ENCODE data around the gene RBL2. TPM values are rescaled to one million over a fixed set of nuclear protein-coding genes. Genes with fewer than 3 reads are reported as not detected.

The RBL2 gene
- total and polyA plus RNA-seq, 2 of the 13 experiments (the other 11 are each of a cell fraction or from before 2014, with no cell fraction given), result 41.2 to 60.9 TPM

GRCh38 chr16:53413864-53414263, 20.4 kb upstream of the RBL2 start (continued):
- TF ChIP-seq, protein P1, sequence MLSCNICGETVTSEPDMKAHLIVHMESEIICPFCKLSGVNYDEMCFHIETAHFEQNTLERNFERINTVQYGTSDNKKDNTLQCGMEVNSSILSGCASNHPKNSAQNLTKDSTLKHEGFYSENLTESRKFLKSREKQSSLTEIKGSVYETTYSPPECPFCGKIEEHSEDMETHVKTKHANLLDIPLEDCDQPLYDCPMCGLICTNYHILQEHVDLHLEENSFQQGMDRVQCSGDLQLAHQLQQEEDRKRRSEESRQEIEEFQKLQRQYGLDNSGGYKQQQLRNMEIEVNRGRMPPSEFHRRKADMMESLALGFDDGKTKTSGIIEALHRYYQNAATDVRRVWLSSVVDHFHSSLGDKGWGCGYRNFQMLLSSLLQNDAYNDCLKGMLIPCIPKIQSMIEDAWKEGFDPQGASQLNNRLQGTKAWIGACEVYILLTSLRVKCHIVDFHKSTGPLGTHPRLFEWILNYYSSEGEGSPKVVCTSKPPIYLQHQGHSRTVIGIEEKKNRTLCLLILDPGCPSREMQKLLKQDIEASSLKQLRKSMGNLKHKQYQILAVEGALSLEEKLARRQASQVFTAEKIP (CRISPR knock-in tag; IDR thresholded peaks at IDR 0.05; ENCODE audit: borderline replicate concordance), result no peak
- TF ChIP-seq GRHL1 (CRISPR knock-in tag; conservative IDR thresholded peaks at IDR 0.05), result no peak
- TF ChIP-seq MEF2D (CRISPR knock-in tag; IDR thresholded peaks at IDR 0.05), result no peak
- no peak for TF ChIP-seq MATR3 (CRISPR knock-in tag; IDR thresholded peaks at IDR 0.05)
- no peak for TF ChIP-seq ZNF75D (CRISPR knock-in tag; IDR thresholded peaks at IDR 0.05; ENCODE audit: borderline replicate concordance)
- TF ChIP-seq, protein P2, sequence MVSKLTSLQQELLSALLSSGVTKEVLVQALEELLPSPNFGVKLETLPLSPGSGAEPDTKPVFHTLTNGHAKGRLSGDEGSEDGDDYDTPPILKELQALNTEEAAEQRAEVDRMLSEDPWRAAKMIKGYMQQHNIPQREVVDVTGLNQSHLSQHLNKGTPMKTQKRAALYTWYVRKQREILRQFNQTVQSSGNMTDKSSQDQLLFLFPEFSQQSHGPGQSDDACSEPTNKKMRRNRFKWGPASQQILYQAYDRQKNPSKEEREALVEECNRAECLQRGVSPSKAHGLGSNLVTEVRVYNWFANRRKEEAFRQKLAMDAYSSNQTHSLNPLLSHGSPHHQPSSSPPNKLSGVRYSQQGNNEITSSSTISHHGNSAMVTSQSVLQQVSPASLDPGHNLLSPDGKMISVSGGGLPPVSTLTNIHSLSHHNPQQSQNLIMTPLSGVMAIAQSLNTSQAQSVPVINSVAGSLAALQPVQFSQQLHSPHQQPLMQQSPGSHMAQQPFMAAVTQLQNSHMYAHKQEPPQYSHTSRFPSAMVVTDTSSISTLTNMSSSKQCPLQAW (CRISPR knock-in tag; IDR thresholded peaks at IDR 0.05), result no peak
- no peak for TF ChIP-seq HIC2 (CRISPR knock-in tag; IDR thresholded peaks at IDR 0.05; ENCODE audit: low read depth)

Data from HepG2 (cell line).